ENCODE measurements around the gene DCLRE1B.
A peak's percentile ranks its signal among the peaks of the same experiment; 100 is the strongest.
"Not testable (repeated sequence)": the region's sequence is repeated elsewhere in the genome, so short reads cannot be mapped to it uniquely, and the experiment has no call there.

DCLRE1B gene

GRCh38 chr1:113928941-113929749 lies 24.0 kb downstream of the DCLRE1B start, which contains the start of gene HIPK1:
TSS of gene HIPK1 (plus strand) at chr1:113929324.
- DNase-seq: peak; percentile 79

- DNase-seq: peak; percentile 56
These were observed 24.8 kb downstream of the DCLRE1B start for GRCh38 chr1:113929750-113930498.

GRCh38 chr1:113930499-113931161 lies 25.5 kb downstream of the DCLRE1B start:
- DNase-seq: peak; percentile 56

- DNase-seq: no peak
These were observed 26.3 kb downstream of the DCLRE1B start for GRCh38 chr1:113931451-113931851.

GRCh38 chr1:113934006-113934405 lies 28.9 kb downstream of the DCLRE1B start:
- DNase-seq: no peak

GRCh38 chr1:113934511-113935055 lies 29.5 kb downstream of the DCLRE1B start:
- no peak for DNase-seq

GRCh38 chr1:113935176-113935575 lies 30.1 kb downstream of the DCLRE1B start:
- no peak for DNase-seq

- no peak for DNase-seq
These were observed 30.8 kb downstream of the DCLRE1B start for GRCh38 chr1:113935970-113936369.

GRCh38 chr1:113937146-113937545 lies 32.0 kb downstream of the DCLRE1B start:
- DNase-seq: no peak

- DNase-seq: no peak
These were observed 33.1 kb downstream of the DCLRE1B start for GRCh38 chr1:113938192-113938591.

GRCh38 chr1:113940365-113941244 lies 35.5 kb downstream of the DCLRE1B start:
- no peak for DNase-seq

GRCh38 chr1:113941245-113941559 lies 36.1 kb downstream of the DCLRE1B start:
- DNase-seq: no peak

- DNase-seq: no peak
These were observed 37.4 kb downstream of the DCLRE1B start for GRCh38 chr1:113942527-113942926.

- DNase-seq: no peak
These were observed 38.1 kb downstream of the DCLRE1B start for GRCh38 chr1:113943028-113943811.

GRCh38 chr1:113945329-113945728 lies 40.2 kb downstream of the DCLRE1B start:
- no peak for DNase-seq

GRCh38 chr1:113946112-113946511 lies 41.0 kb downstream of the DCLRE1B start:
- DNase-seq: no peak

GRCh38 chr1:113946678-113947387 lies 41.7 kb downstream of the DCLRE1B start:
- no peak for DNase-seq

GRCh38 chr1:113947388-113948107 lies 42.4 kb downstream of the DCLRE1B start:
- no peak for DNase-seq

- not testable (repeated sequence) for DNase-seq
These were observed 43.0 kb downstream of the DCLRE1B start for GRCh38 chr1:113948151-113948550.

GRCh38 chr1:113949007-113949406 lies 43.9 kb downstream of the DCLRE1B start:
- no peak for DNase-seq
